Measurements from ENCODE around the gene HS2ST1. TPM values are rescaled to one million over a fixed set of nuclear protein-coding genes. Genes with fewer than 3 reads are reported as not detected.

HS2ST1 gene
- polyA plus RNA-seq, 1 donor (not counting 4 experiments of a cell fraction or from before 2014, with no cell fraction given): 18.7 TPM

- FAIRE-seq (no peak), DNase-seq (ENCODE audit: low read depth, low spot score) (no peak)
- Histone ChIP-seq H3K4me3 (ENCODE audit: control insufficient read depth in 2 of 3, extremely low read depth in 1 of 3, insufficient read depth in 2 of 3, low read depth in 1 of 3, low read length in 3 of 3) (no peak overlapping the region), H3K9me3 (ENCODE audit: control insufficient read depth, low read depth, low read length) (no peaks in the 10 kb centered on the region), H3K79me2 (ENCODE audit: control insufficient read depth, insufficient read depth, low read length) (no peaks in the 10 kb centered on the region), H4K20me1 (ENCODE audit: control insufficient read depth, extremely low read depth, insufficient read depth, low read length) (no peaks in the 10 kb centered on the region), H3K27me3 (ENCODE audit: control insufficient read depth, extremely low read depth, insufficient read depth, low read length) (no peaks in the 10 kb centered on the region), H3K9me1 (ENCODE audit: control insufficient read depth, extremely low read depth, insufficient read depth, low read length) (no peaks in the 10 kb centered on the region), H3K27ac (ENCODE audit: control insufficient read depth, insufficient read depth, low read length) (no peak overlapping the region), H3K36me3 (ENCODE audit: control insufficient read depth in 2 of 2, extremely low read depth in 1 of 2, insufficient read depth in 2 of 2, low read length in 2 of 2) (no peaks in the 10 kb centered on the region), H3K4me2 (ENCODE audit: control insufficient read depth, extremely low read depth, insufficient read depth, low read depth, low read length) (no peak overlapping the region), H3K4me1 (ENCODE audit: control insufficient read depth, extremely low read depth, insufficient read depth, low read length) (peaks cover 4% of the 10 kb centered on the region), H2AFZ (ENCODE audit: control insufficient read depth, low read length) (no peak overlapping the region), H3K9ac (ENCODE audit: control insufficient read depth, extremely low read depth, insufficient read depth, low read length) (no peak overlapping the region)
- no peak for TF ChIP-seq CTCF (optimal IDR thresholded peaks at IDR 0.05 in 1 of 3, IDR thresholded peaks at IDR 0.05 in 1 of 3, conservative IDR thresholded peaks at IDR 0.05 in 1 of 3; ENCODE audit: extremely low read depth in 1 of 3, insufficient read depth in 2 of 3, low read length in 3 of 3)
- TF ChIP-seq EZH2 (IDR thresholded peaks at IDR 0.05; ENCODE audit: low read length): no peak
- dilution Hi-C loops (cut with MboI; ENCODE audit: extremely low pct_ligation_motif_present, low sequenced_read_pairs): no loop called here
Measured at GRCh38 chr1:86992861-86993260, 78.4 kb downstream of the HS2ST1 start.

- TF ChIP-seq EZH2 (IDR thresholded peaks at IDR 0.05; ENCODE audit: low read length): no peak
- TF ChIP-seq CTCF (optimal IDR thresholded peaks at IDR 0.05 in 1 of 3, IDR thresholded peaks at IDR 0.05 in 1 of 3, conservative IDR thresholded peaks at IDR 0.05 in 1 of 3; ENCODE audit: extremely low read depth in 1 of 3, insufficient read depth in 2 of 3, low read length in 3 of 3): no peak
- DNase-seq (ENCODE audit: low read depth, low spot score) (no peak), FAIRE-seq (no peak)
- H4K20me1 ChIP-seq (ENCODE audit: control insufficient read depth, extremely low read depth, insufficient read depth, low read length): no peaks in the 10 kb centered on the region
- dilution Hi-C loops (cut with MboI; ENCODE audit: extremely low pct_ligation_motif_present, low sequenced_read_pairs): no loop called here
- no peak overlapping the region for H3K4me3 ChIP-seq (ENCODE audit: control insufficient read depth in 2 of 3, extremely low read depth in 1 of 3, insufficient read depth in 2 of 3, low read depth in 1 of 3, low read length in 3 of 3)
- peaks cover 4% of the 10 kb centered on the region for H3K4me1 ChIP-seq (ENCODE audit: control insufficient read depth, extremely low read depth, insufficient read depth, low read length)
- no peak overlapping the region for H3K9ac ChIP-seq (ENCODE audit: control insufficient read depth, extremely low read depth, insufficient read depth, low read length)
- H3K27ac ChIP-seq (ENCODE audit: control insufficient read depth, insufficient read depth, low read length): no peak overlapping the region
- no peaks in the 10 kb centered on the region for H3K27me3 ChIP-seq (ENCODE audit: control insufficient read depth, extremely low read depth, insufficient read depth, low read length)
- H3K79me2 ChIP-seq (ENCODE audit: control insufficient read depth, insufficient read depth, low read length): no peaks in the 10 kb centered on the region
- H2AFZ ChIP-seq (ENCODE audit: control insufficient read depth, low read length): no peak overlapping the region
- no peak overlapping the region for H3K4me2 ChIP-seq (ENCODE audit: control insufficient read depth, extremely low read depth, insufficient read depth, low read depth, low read length)
- no peaks in the 10 kb centered on the region for H3K9me1 ChIP-seq (ENCODE audit: control insufficient read depth, extremely low read depth, insufficient read depth, low read length)
- no peaks in the 10 kb centered on the region for H3K36me3 ChIP-seq (ENCODE audit: control insufficient read depth in 2 of 2, extremely low read depth in 1 of 2, insufficient read depth in 2 of 2, low read length in 2 of 2)
- no peaks in the 10 kb centered on the region for H3K9me3 ChIP-seq (ENCODE audit: control insufficient read depth, low read depth, low read length)
Measured at GRCh38 chr1:86993269-86993985, 79.0 kb downstream of the HS2ST1 start.

Measured in keratinocyte (primary cell).